ENCODE results near the gene NFATC2. TPM values are rescaled to one million over a fixed set of nuclear protein-coding genes. Genes with fewer than 3 reads are reported as not detected.

Gene NFATC2
- total and polyA plus RNA-seq, 12 donors: 0.61 to 7.7 (median 4.0) TPM

- H3K36me3 ChIP-seq (replicated peaks in 1 of 2): no peaks in the 10 kb centered on the region
- no peak overlapping the region for H3K27ac ChIP-seq
- TF ChIP-seq POLR2A (IDR thresholded peaks at IDR 0.05): no peak
- no peak for TF ChIP-seq CTCF (IDR thresholded peaks at IDR 0.05)
- no peaks in the 10 kb centered on the region for H3K27me3 ChIP-seq
- intact Hi-C loops (cut with DNase I): no loop called here
- 80 to 92% (median 86%) methylated on average over 12 to 13 of the region's 13 CpGs for WGBS, 4 donors
- no peak for DNase-seq
- H3K9me3 ChIP-seq (replicated peaks in 1 of 3): no peaks in the 10 kb centered on the region
- no peak overlapping the region for H3K4me3 ChIP-seq
- no peaks in the 10 kb centered on the region for H3K4me1 ChIP-seq (replicated peaks in 1 of 2)
Measured at GRCh38 chr20:51368461-51369211, 173.9 kb downstream of the NFATC2 start.

- Histone ChIP-seq H3K9me3 (replicated peaks in 1 of 3) (no peaks in the 10 kb centered on the region), H3K4me3 (no peak overlapping the region), H3K36me3 (replicated peaks in 1 of 2) (no peaks in the 10 kb centered on the region), H3K27me3 (no peaks in the 10 kb centered on the region), H3K27ac (peak overlapping the region in 1 of 5 donors; percentile 53), H3K4me1 (replicated peaks in 1 of 2) (no peaks in the 10 kb centered on the region)
- TF ChIP-seq CTCF (IDR thresholded peaks at IDR 0.05): no peak
- no peak for TF ChIP-seq POLR2A (IDR thresholded peaks at IDR 0.05)
- intact Hi-C loops (cut with DNase I): no loop called here
- DNase-seq: peak in 3 of 7 donors; percentile 21 to 62 (median 27)
- 51 to 60% (median 57%) methylated on average over 13 to 16 of the region's 16 CpGs for WGBS, 4 donors
Measured at GRCh38 chr20:51366155-51366886, 176.2 kb downstream of the NFATC2 start.

GRCh38 chr20:51365670-51366069 is 176.8 kb downstream of the NFATC2 start:
- DNase-seq: no peak
- H3K27ac ChIP-seq: peak overlapping the region in 1 of 5 donors; percentile 53
- no peak overlapping the region for H3K4me3 ChIP-seq
- TF ChIP-seq POLR2A (IDR thresholded peaks at IDR 0.05): no peak
- no peak for TF ChIP-seq CTCF (IDR thresholded peaks at IDR 0.05)
- WGBS, 4 donors: 75 to 84% (median 78%) methylated on average over 1 to 3 of the region's 3 CpGs
- H3K27me3 ChIP-seq: no peaks in the 10 kb centered on the region
- intact Hi-C loops (cut with DNase I): no loop called here
- no peaks in the 10 kb centered on the region for H3K36me3 ChIP-seq (replicated peaks in 1 of 2)
- no peaks in the 10 kb centered on the region for H3K9me3 ChIP-seq (replicated peaks in 1 of 3)
- H3K4me1 ChIP-seq (replicated peaks in 1 of 2): no peaks in the 10 kb centered on the region

GRCh38 chr20:51363813-51364212 is 178.7 kb downstream of the NFATC2 start:
- no peak overlapping the region for H3K4me3 ChIP-seq
- TF ChIP-seq POLR2A (IDR thresholded peaks at IDR 0.05) (no peak), CTCF (IDR thresholded peaks at IDR 0.05) (no peak)
- H3K4me1 ChIP-seq (replicated peaks in 1 of 2): no peaks in the 10 kb centered on the region
- H3K27me3 ChIP-seq: no peaks in the 10 kb centered on the region
- DNase-seq: no peak
- no peak overlapping the region for H3K27ac ChIP-seq
- intact Hi-C loops (cut with DNase I): no loop called here
- H3K36me3 ChIP-seq (replicated peaks in 1 of 2): no peaks in the 10 kb centered on the region
- H3K9me3 ChIP-seq (replicated peaks in 1 of 3): no peaks in the 10 kb centered on the region
